GM23338 (cell line): ENCODE results near the gene OR56B1. TPM values are rescaled to one million over a fixed set of nuclear protein-coding genes. Genes with fewer than 3 reads are reported as not detected.

Source experiments
- ATAC-seq: fragments of 200-7000 bp; cut with Tn5 transposase; 3 replicates; pipeline ENCODE4 v1.9.1; 2020
- DNase-seq: peaks from one replicate; pipeline ENCODE4 v3.0.0-alpha.2; 2015; ENCODE audit warnings: low spot score
- H2AFZ ChIP-seq: fragments of 200-600 bp; sonication (generic); 2 replicates; pipeline ENCODE4 v1.8.0; 2016; ENCODE audit warnings: antibody characterized with exemption, mild to moderate bottlenecking, moderate library complexity
- H3F3A ChIP-seq: fragments of 200-600 bp; sonication (generic); replicated peaks from 2 replicates; pipeline ENCODE4 v1.8.0; 2017; ENCODE audit warnings: antibody characterized with exemption, mixed run types, low read depth
- H3K27ac ChIP-seq: fragments of 200-600 bp; sonication (generic); 2 replicates; pipeline ENCODE4 v1.6.1; 2016; ENCODE audit warnings: low read depth
- H3K27me3 ChIP-seq: fragments of 200-600 bp; sonication (generic); 2 replicates; pipeline ENCODE4 v1.8.0; 2016; ENCODE audit warnings: mild to moderate bottlenecking, mixed run types, moderate library complexity; ENCODE audit not compliant: insufficient read depth
- H3K36me3 ChIP-seq: fragments of 200-600 bp; sonication (generic); 2 replicates; pipeline ENCODE4 v1.8.0; 2016; ENCODE audit warnings: mild to moderate bottlenecking; ENCODE audit not compliant: insufficient read depth
- H3K4me1 ChIP-seq: fragments of 200-600 bp; sonication (generic); 2 replicates; pipeline ENCODE4 v1.8.0; 2016; ENCODE audit warnings: mild to moderate bottlenecking, moderate library complexity; ENCODE audit not compliant: insufficient read depth
- H3K4me2 ChIP-seq: fragments of 200-600 bp; sonication (generic); 2 replicates; pipeline ENCODE4 v1.7.1; 2017; ENCODE audit warnings: mixed run types
- H3K4me3 ChIP-seq: fragments of 200-600 bp; sonication (generic); 2 replicates; pipeline ENCODE4 v1.6.1; 2016; ENCODE audit warnings: mixed run types
- H3K79me2 ChIP-seq: fragments of 200-600 bp; sonication (generic); replicated peaks from 2 replicates; pipeline ENCODE4 v1.8.0; 2017; ENCODE audit warnings: mild to moderate bottlenecking; ENCODE audit not compliant: insufficient read depth
- H3K9me2 ChIP-seq: fragments of 200-600 bp; sonication (generic); 2 replicates; pipeline ENCODE4 v1.8.0; 2017; ENCODE audit not compliant: insufficient read depth
- H4K20me1 ChIP-seq: fragments of 200-600 bp; sonication (generic); replicated peaks from 2 replicates; pipeline ENCODE4 v1.8.0; 2017; ENCODE audit warnings: mild to moderate bottlenecking; ENCODE audit not compliant: insufficient read depth
- H3K27ac Mint-ChIP-seq: 2 replicates; pipeline ENCODE4 v1.8.0; 2020; ENCODE audit warnings: inconsistent platforms, mild to moderate bottlenecking, moderate library complexity, mixed read lengths
- H3K27me3 Mint-ChIP-seq: 3 replicates; pipeline ENCODE4 v1.8.0; 2022; ENCODE audit warnings: low read depth, mild to moderate bottlenecking, moderate library complexity, mixed read lengths, inconsistent platforms; ENCODE audit not compliant: insufficient read depth, poor library complexity
- H3K36me3 Mint-ChIP-seq: 3 replicates; pipeline ENCODE4 v1.8.0; 2021; ENCODE audit warnings: low read depth, mild to moderate bottlenecking, inconsistent platforms, moderate library complexity, mixed read lengths
- H3K4me1 Mint-ChIP-seq: 3 replicates; pipeline ENCODE4 v1.8.0; 2020; ENCODE audit warnings: mild to moderate bottlenecking, inconsistent platforms, mixed read lengths
- H3K4me3 Mint-ChIP-seq: 3 replicates; pipeline ENCODE4 v1.8.0; 2021; ENCODE audit warnings: moderate library complexity, mild to moderate bottlenecking, inconsistent platforms, mixed read lengths
- H3K9me3 Mint-ChIP-seq: 3 replicates; pipeline ENCODE4 v1.8.0; 2020; ENCODE audit warnings: moderate library complexity, mild to moderate bottlenecking, inconsistent platforms, mixed read lengths
- EZH2 ChIP-seq: fragments of 200-600 bp; sonication (generic); IDR thresholded peaks from one replicate; pipeline ENCODE4 v1.8.0; 2017; ENCODE audit warnings: antibody characterized with exemption, mild to moderate bottlenecking, low read depth; ENCODE audit not compliant: unreplicated experiment
- EZH2phosphoT487 ChIP-seq: fragments of 200-600 bp; sonication (generic); IDR thresholded peaks from one replicate; pipeline ENCODE4 v1.8.1; 2018; ENCODE audit warnings: antibody characterized with exemption; ENCODE audit not compliant: unreplicated experiment
- JUNB ChIP-seq: IDR thresholded peaks from one replicate; pipeline ENCODE4 v1.6.1; 2016; ENCODE audit warnings: antibody characterized with exemption; ENCODE audit not compliant: unreplicated experiment
- POLR2AphosphoS5 ChIP-seq: IDR thresholded peaks from 2 replicates; pipeline ENCODE4 v1.6.1; 2016; ENCODE audit warnings: antibody characterized with exemption, low read depth
- ZNF114 ChIP-seq: fragments of 250-450 bp; sonication (Bioruptor Pico); IDR thresholded peaks from 2 replicates; pipeline ENCODE4 v1.5.0; 2020; ENCODE audit warnings: mild to moderate bottlenecking, moderate library complexity
- ZNF331 ChIP-seq: fragments of 250-450 bp; sonication (Bioruptor Pico); IDR thresholded peaks from 2 replicates; pipeline ENCODE4 v1.5.0; 2020; ENCODE audit warnings: low read depth, mild to moderate bottlenecking, moderate library complexity
- polyA plus RNA-seq: library from polyadenylated mRNA; unstranded; fragments of >200 nt; fragmentation: Nextera tagmentation; extraction: Ambion mirVana; gene quantifications from 2 replicates; pipeline ENCODE4 v1.2.1, GENCODE V29; 2016
- total RNA-seq: library from RNA; depleted of rRNA; stranded (reverse); fragments of >200 nt; shearing (Covaris generic); gene quantifications from 2 replicates; pipeline ENCODE4 v1.2.3, GENCODE V29; 2014
- TF ChIP-seq, protein P1 (sequence below): IDR thresholded peaks from one replicate; pipeline ENCODE4 v1.6.1; 2018; ENCODE audit warnings: antibody characterized with exemption; ENCODE audit not compliant: unreplicated experiment
- TF ChIP-seq, protein P2 (sequence below), 2 experiments: fragments of 200-600 bp in 1 of 2; sonication (generic) in 1 of 2; conservative IDR thresholded peaks; 2 replicates each; pipeline versions ENCODE4 v1.5.1 to v1.6.1; 2016 to 2017; ENCODE audit warnings: antibody characterized with exemption in 2 of 2, low read depth in 2 of 2, mild to moderate bottlenecking in 2 of 2, moderate library complexity in 1 of 2

Gene OR56B1
- total and polyA plus RNA-seq, 2 experiments from 2014 or later: 0.28 TPM; not detected in 1

DNA sequence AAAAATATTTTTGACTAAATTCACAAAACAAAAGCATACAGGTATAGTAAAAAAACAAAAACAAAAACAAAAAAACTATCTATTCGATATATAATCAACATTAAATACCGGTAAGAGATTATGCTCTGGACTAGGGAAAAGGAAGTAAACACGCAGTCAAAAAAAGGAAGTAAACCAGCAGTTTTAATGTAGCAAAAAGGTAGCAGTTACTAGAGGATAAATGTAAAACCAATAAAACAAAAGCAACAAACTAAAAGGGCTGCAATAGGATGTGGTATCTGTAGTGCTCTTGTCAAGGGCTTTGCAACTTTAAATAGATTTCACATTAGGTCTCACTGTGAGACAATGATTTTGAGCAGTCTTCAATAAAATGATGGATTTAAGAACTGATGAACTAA is 44.3 kb upstream of the OR56B1 start (continued):
- TF ChIP-seq, protein P1, sequence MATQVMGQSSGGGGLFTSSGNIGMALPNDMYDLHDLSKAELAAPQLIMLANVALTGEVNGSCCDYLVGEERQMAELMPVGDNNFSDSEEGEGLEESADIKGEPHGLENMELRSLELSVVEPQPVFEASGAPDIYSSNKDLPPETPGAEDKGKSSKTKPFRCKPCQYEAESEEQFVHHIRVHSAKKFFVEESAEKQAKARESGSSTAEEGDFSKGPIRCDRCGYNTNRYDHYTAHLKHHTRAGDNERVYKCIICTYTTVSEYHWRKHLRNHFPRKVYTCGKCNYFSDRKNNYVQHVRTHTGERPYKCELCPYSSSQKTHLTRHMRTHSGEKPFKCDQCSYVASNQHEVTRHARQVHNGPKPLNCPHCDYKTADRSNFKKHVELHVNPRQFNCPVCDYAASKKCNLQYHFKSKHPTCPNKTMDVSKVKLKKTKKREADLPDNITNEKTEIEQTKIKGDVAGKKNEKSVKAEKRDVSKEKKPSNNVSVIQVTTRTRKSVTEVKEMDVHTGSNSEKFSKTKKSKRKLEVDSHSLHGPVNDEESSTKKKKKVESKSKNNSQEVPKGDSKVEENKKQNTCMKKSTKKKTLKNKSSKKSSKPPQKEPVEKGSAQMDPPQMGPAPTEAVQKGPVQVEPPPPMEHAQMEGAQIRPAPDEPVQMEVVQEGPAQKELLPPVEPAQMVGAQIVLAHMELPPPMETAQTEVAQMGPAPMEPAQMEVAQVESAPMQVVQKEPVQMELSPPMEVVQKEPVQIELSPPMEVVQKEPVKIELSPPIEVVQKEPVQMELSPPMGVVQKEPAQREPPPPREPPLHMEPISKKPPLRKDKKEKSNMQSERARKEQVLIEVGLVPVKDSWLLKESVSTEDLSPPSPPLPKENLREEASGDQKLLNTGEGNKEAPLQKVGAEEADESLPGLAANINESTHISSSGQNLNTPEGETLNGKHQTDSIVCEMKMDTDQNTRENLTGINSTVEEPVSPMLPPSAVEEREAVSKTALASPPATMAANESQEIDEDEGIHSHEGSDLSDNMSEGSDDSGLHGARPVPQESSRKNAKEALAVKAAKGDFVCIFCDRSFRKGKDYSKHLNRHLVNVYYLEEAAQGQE: no peak

DNA sequence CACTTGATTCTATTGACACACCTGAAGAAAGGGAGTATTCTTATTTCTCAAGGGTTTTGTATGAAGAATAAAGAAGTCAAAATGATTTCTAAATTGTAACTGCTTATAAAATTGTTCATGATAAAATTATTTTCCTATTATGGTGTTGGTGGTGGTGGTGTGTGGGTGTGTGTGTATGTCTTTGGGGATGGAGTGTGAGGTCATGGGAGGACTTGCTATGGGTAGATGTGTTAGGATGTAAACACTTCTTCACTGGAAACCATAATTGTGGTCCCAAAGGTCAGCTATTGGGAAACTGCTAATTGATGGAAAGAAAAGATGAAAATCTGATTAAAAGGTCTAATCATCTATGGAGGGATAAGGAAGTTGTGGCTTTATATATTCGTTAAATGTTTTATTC is 41.6 kb upstream of the OR56B1 start:
- no peak overlapping the region for H2AFZ ChIP-seq
- H3K4me2 ChIP-seq: no peak overlapping the region
- 0 out of 2 replicates have a peak, but pooled peaks cover 4% of the 10 kb centered on the region for H4K20me1 ChIP-seq
- ATAC-seq (no peak), DNase-seq (no peak)
- Mint-ChIP-seq H3K27ac (no peak overlapping the region), H3K36me3 (peaks cover 34% of the 10 kb centered on the region), H3K9me3 (peaks cover 6% of the 10 kb centered on the region; the same call in 2 of the 3 replicates), H3K27me3 (no peaks in the 10 kb centered on the region), H3K4me3 (no peak overlapping the region), H3K4me1 (peaks cover 16% of the 10 kb centered on the region)
- peaks cover 3% of the 10 kb centered on the region; the same call in 1 of the 2 replicates for H3K9me2 ChIP-seq
- peaks cover 14% of the 10 kb centered on the region for H3K36me3 ChIP-seq
- no peak for TF ChIP-seq EZH2
- H3K79me2 ChIP-seq: peaks cover 32% of the 10 kb centered on the region
- H3F3A ChIP-seq: no peaks in the 10 kb centered on the region
- H3K27ac ChIP-seq: no peak overlapping the region
- H3K27me3 ChIP-seq: no peaks in the 10 kb centered on the region
- no peak overlapping the region for H3K4me3 ChIP-seq
- H3K4me1 ChIP-seq: peaks cover 21% of the 10 kb centered on the region

DNA sequence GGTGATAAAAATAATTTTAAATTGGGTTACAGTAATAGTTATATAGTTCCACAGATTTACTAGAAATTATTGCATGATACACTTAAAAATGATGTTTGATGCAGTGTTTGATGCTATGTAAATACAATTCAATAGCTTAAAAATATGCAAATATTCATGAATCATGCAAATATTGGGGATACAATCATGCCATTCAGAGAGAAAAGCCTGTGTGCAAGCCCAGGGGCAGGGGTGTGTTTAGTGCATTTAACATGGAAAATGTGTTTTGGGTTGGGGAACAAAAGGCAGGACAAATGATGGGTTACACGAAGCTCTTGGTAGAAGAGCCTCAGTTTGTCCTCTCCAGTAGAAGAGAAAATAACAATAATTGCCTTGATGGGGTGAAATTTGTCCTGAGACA is 40.7 kb upstream of the OR56B1 start:
- Histone ChIP-seq H3K4me2 (no peak overlapping the region), H3K9me2 (peaks cover 3% of the 10 kb centered on the region; the same call in 1 of the 2 replicates), H3K36me3 (peaks cover 18% of the 10 kb centered on the region), H2AFZ (no peak overlapping the region), H3K27me3 (no peaks in the 10 kb centered on the region), H3K79me2 (peaks cover 32% of the 10 kb centered on the region), H3K27ac (no peak overlapping the region), H3K4me3 (no peak overlapping the region), H3K4me1 (peaks cover 12% of the 10 kb centered on the region), H4K20me1 (0 out of 2 replicates have a peak, but pooled peaks cover 4% of the 10 kb centered on the region), H3F3A (no peaks in the 10 kb centered on the region)
- no peaks in the 10 kb centered on the region for H3K27me3 Mint-ChIP-seq
- ATAC-seq: no peak
- no peak for TF ChIP-seq EZH2phosphoT487
- TF ChIP-seq ZNF331 (CRISPR knock-in tag): no peak
- H3K4me1 Mint-ChIP-seq: peaks cover 7% of the 10 kb centered on the region; the same call in 2 of the 3 replicates
- peaks cover 2% of the 10 kb centered on the region; the same call in 2 of the 3 replicates for H3K9me3 Mint-ChIP-seq
- H3K27ac Mint-ChIP-seq: no peak overlapping the region
- H3K36me3 Mint-ChIP-seq: peaks cover 32% of the 10 kb centered on the region
- no peak overlapping the region for H3K4me3 Mint-ChIP-seq
- no peak for DNase-seq

DNA sequence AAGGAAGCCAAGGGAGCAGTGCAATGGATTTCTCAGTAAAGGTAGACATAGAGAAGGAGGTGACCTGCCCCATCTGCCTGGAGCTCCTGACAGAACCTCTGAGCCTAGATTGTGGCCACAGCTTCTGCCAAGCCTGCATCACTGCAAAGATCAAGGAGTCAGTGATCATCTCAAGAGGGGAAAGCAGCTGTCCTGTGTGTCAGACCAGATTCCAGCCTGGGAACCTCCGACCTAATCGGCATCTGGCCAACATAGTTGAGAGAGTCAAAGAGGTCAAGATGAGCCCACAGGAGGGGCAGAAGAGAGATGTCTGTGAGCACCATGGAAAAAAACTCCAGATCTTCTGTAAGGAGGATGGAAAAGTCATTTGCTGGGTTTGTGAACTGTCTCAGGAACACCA is 40.0 kb upstream of the OR56B1 start:
- H3K9me2 ChIP-seq: peaks cover 3% of the 10 kb centered on the region; the same call in 1 of the 2 replicates
- Mint-ChIP-seq H3K4me1 (peaks cover under 1% of the 10 kb centered on the region; the same call in 2 of the 3 replicates), H3K36me3 (peaks cover 28% of the 10 kb centered on the region)

More for the DNA sequence above, 40.0 kb upstream of the OR56B1 start:
- Histone ChIP-seq H3K4me2 (no peak overlapping the region), H3K4me1 (peaks cover 7% of the 10 kb centered on the region), H4K20me1 (0 out of 2 replicates have a peak, but pooled peaks cover 4% of the 10 kb centered on the region), H3K36me3 (peaks cover 18% of the 10 kb centered on the region), H3F3A (no peaks in the 10 kb centered on the region), H3K79me2 (peaks cover 26% of the 10 kb centered on the region), H3K27ac (no peak overlapping the region), H3K27me3 (no peaks in the 10 kb centered on the region), H2AFZ (no peak overlapping the region), H3K4me3 (no peak overlapping the region)
- Mint-ChIP-seq H3K9me3 (peaks cover under 1% of the 10 kb centered on the region; the same call in 1 of the 3 replicates), H3K27me3 (no peaks in the 10 kb centered on the region), H3K4me3 (no peak overlapping the region), H3K27ac (no peak overlapping the region)
- DNase-seq (no peak), ATAC-seq (no peak)
- TF ChIP-seq ZNF331 (CRISPR knock-in tag): no peak
- TF ChIP-seq ZNF114 (CRISPR knock-in tag): no peak
- TF ChIP-seq, protein P1: no peak
- TF ChIP-seq POLR2AphosphoS5: no peak
- TF ChIP-seq, protein P2, sequence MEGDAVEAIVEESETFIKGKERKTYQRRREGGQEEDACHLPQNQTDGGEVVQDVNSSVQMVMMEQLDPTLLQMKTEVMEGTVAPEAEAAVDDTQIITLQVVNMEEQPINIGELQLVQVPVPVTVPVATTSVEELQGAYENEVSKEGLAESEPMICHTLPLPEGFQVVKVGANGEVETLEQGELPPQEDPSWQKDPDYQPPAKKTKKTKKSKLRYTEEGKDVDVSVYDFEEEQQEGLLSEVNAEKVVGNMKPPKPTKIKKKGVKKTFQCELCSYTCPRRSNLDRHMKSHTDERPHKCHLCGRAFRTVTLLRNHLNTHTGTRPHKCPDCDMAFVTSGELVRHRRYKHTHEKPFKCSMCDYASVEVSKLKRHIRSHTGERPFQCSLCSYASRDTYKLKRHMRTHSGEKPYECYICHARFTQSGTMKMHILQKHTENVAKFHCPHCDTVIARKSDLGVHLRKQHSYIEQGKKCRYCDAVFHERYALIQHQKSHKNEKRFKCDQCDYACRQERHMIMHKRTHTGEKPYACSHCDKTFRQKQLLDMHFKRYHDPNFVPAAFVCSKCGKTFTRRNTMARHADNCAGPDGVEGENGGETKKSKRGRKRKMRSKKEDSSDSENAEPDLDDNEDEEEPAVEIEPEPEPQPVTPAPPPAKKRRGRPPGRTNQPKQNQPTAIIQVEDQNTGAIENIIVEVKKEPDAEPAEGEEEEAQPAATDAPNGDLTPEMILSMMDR (conservative IDR thresholded peaks at IDR 0.05; ENCODE audit: low read depth in 2 of 2): no peak
- no peak for TF ChIP-seq JUNB
- TF ChIP-seq EZH2: no peak
